ENCODE results near the gene FDPS. TPM values are rescaled to one million over a fixed set of nuclear protein-coding genes. Genes with fewer than 3 reads are reported as not detected.
A peak's percentile ranks its signal among the peaks of the same experiment; 100 is the strongest.

The FDPS gene
- 95.3 TPM for total RNA-seq

- DNase-seq, result peak; percentile 100
Observed at GRCh38 chr1:155308493-155309422, at the start of gene FDPS. FDPS (plus strand) TSS chr1:155308866; CDS start chr1:155309790, 924 bp downstream.

DNA sequence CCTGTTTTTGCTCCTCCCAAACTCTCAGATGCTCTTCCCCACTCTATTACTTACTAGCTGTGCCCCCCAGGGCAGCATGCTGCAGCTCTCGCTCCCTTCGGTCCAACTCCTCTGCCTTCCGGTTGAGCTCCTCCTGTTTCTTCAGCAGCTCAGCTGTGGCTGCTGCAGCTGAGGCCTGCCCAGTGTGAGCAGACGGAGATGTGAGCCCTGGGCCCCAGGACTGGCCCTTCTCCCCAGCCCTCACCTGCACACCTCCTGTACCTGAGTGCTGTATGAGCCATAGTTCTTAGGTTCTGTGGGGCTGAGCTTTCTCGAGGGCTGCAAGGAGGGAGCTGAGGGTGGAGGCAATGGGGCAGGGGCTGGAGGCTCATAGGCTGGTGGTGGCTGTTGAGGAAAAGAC lies 48.4 kb upstream of the FDPS start:
- DNase-seq, result no peak

DNA sequence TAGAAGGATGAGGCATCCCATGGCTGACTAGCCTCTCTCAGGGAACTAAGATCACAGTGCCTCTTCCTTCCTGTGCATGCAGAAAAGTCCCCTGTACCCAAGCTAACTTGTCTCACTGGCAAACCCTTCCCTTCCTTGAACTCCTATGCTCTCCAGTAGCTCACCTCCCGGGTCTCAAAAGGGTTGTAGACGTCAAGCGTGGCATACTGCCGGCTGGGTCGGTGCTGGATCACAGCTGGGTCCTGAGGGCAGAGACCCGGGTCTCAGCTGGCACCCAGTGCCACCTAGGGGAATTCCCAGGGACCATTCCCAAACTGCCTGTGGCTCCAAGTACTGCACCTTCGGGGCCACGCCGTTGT lies 47.2 kb upstream of the FDPS start:
- DNase-seq, result no peak

- DNase-seq, result peak; percentile 99
Observed at GRCh38 chr1:155261852-155262673, 46.6 kb upstream of the FDPS start, which contains the start of gene SCAMP3. SCAMP3 (minus strand) TSS chr1:155262360; CDS start chr1:155262151, 209 bp downstream.

- DNase-seq, result no peak
Observed at GRCh38 chr1:155263067-155263466, 45.6 kb upstream of the FDPS start.

DNA sequence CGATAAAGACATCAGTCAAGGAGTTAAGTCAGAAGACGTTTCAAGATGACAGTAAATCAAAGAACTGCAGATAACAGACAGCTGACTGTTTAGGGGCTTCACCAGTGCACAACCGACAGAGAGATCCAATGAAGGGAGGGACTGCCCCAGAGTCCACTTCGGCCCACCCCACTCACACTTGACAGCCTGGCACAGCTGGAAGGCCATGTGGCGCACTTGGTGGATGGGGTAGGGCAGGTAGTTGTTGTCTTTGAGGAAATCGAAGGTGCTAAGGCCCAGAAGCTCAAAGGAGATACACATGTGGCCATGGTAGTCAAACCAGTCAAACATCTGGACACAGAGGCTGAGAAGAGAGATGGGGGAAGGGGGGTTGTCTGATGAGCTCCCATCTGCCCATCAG lies 42.1 kb upstream of the FDPS start:
- DNase-seq, result no peak

- DNase-seq, result no peak
Observed at GRCh38 chr1:155267373-155267772, 41.3 kb upstream of the FDPS start.

- DNase-seq, result no peak
Observed at GRCh38 chr1:155268630-155269029, 40.0 kb upstream of the FDPS start.

DNA sequence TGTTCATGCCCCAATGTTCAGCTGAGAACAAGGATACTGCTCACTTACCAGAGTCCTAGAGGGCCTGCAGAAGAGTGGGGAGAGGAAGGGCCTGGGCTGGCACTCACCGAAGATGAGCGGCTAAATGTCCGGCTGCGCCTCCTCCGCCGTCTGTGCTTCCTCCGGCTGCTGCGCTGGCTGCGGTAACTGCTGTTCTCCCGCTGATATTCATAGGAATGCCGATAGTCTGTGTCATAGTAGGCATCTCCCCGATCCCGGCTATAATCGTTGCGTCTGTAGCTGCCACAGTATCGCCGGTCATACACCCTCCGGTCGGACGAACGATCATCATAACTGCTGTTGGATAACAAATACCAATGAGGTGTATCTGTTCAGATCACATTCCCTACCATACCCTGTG lies 39.3 kb upstream of the FDPS start:
- DNase-seq, result no peak

DNA sequence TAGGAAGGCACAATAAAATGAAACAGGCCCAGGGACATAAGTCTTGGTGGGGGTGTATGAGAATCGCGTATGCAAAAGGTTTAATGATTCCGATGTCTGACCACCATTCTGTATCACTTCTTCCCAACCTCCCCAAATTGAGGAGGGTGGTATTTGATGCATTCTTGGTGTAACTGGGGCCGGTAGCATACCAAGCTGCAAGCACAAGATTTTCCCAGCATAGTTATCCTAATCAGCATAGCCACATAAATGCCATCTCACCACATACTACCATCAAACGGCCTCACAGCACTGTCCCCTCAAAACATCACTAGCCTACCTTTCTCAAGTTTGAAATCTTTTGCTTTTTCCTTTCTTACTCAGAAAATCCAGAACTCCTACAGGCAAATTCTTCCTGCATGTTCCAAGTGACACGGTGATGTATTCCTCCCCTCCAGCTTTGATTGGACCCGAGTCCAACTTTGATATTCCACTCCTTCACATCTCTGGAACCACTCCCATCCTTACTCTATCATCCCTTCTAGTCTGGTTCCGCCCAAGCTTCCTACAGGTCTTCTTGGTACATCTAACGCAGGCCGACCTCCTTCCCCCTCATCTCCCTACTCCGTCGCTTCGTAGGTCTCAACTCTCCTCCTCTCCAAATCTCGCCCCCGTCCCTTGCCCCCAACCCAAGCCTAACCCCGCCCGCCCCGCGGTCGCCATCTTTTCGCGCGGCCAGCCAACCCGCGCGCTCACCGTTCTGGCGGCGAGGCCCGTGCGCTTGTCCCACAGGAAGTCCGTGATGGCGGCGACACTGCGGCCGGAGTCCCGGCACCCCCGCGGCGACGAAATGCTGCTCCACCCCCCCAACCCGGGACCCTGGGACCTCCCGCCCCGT lies 36.0 kb upstream of the FDPS start:
- peak; percentile 63 for DNase-seq

GRCh38 chr1:155273343-155274245 lies 35.1 kb upstream of the FDPS start, which contains the start of gene CLK2:
CLK2 (minus strand) TSS chr1:155273504; CDS start chr1:155270977, 2,527 bp downstream.
- DNase-seq, result peak; percentile 98

DNA sequence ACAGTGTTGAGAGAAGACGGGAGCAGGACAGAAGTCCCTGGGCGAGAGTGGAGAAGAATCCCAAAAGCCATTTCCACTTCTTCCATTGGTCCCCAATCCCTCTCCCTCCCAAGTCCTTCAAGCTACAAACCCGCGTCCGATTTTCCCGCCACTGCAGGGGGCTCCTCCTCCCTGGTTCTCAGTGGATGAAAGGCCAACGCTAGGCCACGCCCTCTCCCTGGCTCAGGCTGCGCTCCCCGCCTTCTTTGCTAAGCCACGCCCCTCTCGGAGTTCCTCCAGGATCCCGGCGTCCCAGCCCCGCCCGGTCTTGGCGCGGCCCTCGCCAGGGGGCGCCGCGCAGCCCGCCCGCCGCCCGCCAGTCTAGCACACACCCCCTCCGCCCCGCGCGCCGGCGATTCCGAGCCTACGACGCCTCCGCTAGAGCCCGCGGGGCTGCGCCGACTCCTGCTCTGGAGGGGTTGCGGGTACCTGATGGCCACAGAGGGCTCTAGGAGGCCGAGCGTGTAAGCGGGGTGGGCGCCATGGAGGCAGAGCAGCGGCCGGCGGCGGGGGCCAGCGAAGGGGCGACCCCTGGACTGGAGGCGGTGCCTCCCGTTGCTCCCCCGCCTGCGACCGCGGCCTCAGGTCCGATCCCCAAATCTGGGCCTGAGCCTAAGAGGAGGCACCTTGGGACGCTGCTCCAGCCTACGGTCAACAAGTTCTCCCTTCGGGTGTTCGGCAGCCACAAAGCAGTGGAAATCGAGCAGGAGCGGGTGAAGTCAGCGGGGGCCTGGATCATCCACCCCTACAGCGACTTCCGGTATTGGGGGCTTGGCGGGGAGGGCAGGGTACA lies 31.4 kb upstream of the FDPS start, which contains the start of gene HCN3:
Gene HCN3, plus strand, starts transcription at position 394 of the 832 bp plus-strand sequence. Its CDS starts 128 bp downstream, at position 522.
- DNase-seq, result peak; percentile 99

- peak; percentile 76 for DNase-seq
Observed at GRCh38 chr1:155277902-155278688, 30.6 kb upstream of the FDPS start.

- no peak for DNase-seq
Observed at GRCh38 chr1:155278689-155279160, 29.9 kb upstream of the FDPS start.

DNA sequence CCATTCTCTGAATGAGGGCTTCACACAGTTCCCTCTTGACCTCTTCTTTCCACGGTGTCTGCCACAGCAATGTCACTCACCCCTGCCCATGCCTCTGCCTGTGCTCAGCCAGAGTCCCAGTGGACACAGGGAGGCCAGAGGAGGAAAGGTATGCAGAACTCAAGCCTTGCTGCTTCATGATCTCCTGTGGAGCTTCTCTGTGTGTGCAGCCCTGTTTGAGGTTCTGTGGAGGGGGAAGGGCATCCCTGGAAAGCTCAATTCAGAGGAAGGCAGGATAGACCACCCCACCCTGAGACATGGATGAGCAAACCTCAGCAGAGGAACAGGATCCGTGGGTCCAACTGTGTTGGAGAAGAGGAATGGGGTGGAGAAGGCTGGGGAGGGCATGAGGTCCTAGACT lies 29.4 kb upstream of the FDPS start:
- DNase-seq, result no peak

DNA sequence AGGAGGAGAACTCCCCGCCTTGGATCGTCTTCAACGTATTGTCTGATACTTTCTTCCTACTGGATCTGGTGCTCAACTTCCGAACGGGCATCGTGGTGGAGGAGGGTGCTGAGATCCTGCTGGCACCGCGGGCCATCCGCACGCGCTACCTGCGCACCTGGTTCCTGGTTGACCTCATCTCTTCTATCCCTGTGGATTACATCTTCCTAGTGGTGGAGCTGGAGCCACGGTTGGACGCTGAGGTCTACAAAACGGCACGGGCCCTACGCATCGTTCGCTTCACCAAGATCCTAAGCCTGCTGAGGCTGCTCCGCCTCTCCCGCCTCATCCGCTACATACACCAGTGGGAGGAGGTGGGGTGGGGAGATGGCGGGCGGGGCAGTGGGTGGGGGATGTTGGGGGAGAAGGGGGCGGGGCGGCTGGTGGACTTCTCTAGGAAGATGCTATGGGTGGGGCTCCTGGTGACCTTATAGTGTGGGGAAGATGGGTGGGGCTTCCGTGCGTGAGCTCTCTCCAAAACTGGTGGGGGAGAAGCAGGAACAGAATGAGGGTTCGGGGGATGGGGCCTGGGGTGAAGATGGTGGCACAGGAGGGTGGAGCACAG lies 26.1 kb upstream of the FDPS start:
- no peak for DNase-seq

GRCh38 chr1:155284476-155284875 lies 24.2 kb upstream of the FDPS start:
- DNase-seq, result no peak

GRCh38 chr1:155285063-155285462 lies 23.6 kb upstream of the FDPS start:
- DNase-seq, result no peak
